ENCODE measurements around the gene ARMC7. TPM values are rescaled to one million over a fixed set of nuclear protein-coding genes. Genes with fewer than 3 reads are reported as not detected.

The ARMC7 gene
- total and polyA plus RNA-seq, 2 of the 13 experiments (the other 11 are each of a cell fraction or from before 2014, with no cell fraction given), result 3.9 to 4.2 TPM

DNA sequence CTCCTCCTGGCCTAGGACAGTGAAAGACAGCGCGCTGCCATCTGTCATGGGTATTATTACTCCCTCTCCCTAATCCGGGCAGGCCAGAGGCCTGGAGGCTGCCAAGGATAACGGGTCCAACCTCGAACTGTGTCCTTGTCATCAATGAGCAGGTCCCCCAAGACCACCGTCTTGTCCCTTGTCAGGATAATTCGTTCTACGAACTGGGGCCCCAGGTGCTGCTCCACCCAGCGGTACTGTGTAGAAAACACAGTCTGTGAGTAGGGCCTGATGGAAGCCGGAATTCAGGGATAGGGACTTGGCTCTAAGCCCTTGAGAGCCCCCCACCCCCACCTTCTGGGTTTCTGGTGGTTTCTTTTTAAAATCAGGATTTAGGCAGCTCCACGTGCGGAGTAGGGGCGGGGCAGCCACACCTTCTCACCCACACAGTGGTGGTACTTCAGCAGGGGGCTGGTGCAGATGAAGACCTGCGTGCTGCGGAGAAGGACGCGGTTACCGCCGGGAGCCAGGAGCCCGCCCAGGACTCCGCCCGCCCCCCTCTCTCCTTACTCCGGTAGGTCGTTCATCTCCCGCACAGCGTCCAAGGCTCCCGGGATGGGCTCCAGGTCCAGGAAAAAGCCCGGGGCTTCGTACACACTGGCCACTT, 21.0 kb downstream of the ARMC7 start (continued):
- TF ChIP-seq, protein P1, sequence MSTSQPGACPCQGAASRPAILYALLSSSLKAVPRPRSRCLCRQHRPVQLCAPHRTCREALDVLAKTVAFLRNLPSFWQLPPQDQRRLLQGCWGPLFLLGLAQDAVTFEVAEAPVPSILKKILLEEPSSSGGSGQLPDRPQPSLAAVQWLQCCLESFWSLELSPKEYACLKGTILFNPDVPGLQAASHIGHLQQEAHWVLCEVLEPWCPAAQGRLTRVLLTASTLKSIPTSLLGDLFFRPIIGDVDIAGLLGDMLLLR (CRISPR knock-in tag; IDR thresholded peaks at IDR 0.05), result no peak; the same call in 1 of the 2 replicates
- TF ChIP-seq RBAK (CRISPR knock-in tag; IDR thresholded peaks at IDR 0.05) (no peak), GFI1 (CRISPR knock-in tag; IDR thresholded peaks at IDR 0.05; ENCODE audit: borderline replicate concordance) (no peak), ERF (CRISPR knock-in tag; IDR thresholded peaks at IDR 0.05) (peak; percentile 31; the same call in 1 of the 2 replicates), ZFYVE20 (CRISPR knock-in tag; IDR thresholded peaks at IDR 0.05; ENCODE audit: borderline replicate concordance, low read depth) (no peak), NFE2L1 (CRISPR knock-in tag; IDR thresholded peaks at IDR 0.05; ENCODE audit: borderline replicate concordance) (no peak), ZNF460 (CRISPR knock-in tag; IDR thresholded peaks at IDR 0.05; ENCODE audit: borderline replicate concordance) (no peak), ARNT2 (CRISPR knock-in tag; IDR thresholded peaks at IDR 0.05; ENCODE audit: low read depth) (no peak), ARNTL (CRISPR knock-in tag; IDR thresholded peaks at IDR 0.05) (no peak), BHLHE40 (IDR thresholded peaks at IDR 0.05; ENCODE audit: low read length) (no peak), ZNF703 (CRISPR knock-in tag; IDR thresholded peaks at IDR 0.05; ENCODE audit: borderline replicate concordance) (no peak), ZNF547 (CRISPR knock-in tag; IDR thresholded peaks at IDR 0.05) (no peak), HMGXB3 (CRISPR knock-in tag; IDR thresholded peaks at IDR 0.05; ENCODE audit: borderline replicate concordance) (0 out of 2 replicates have a peak, but pooled peaks have one; percentile 31), ZNF256 (CRISPR knock-in tag; conservative IDR thresholded peaks at IDR 0.05) (0 out of 2 replicates have a peak, but pooled peaks have one; percentile 24), RBFOX2 (IDR thresholded peaks at IDR 0.05; ENCODE audit: low read depth, low read length) (no peak), HOXA5 (CRISPR knock-in tag; IDR thresholded peaks at IDR 0.05) (no peak), ZFP37 (CRISPR knock-in tag; IDR thresholded peaks at IDR 0.05; ENCODE audit: borderline replicate concordance) (peak; percentile 51; the same call in 1 of the 2 replicates), NFKB2 (CRISPR knock-in tag; IDR thresholded peaks at IDR 0.05; ENCODE audit: borderline replicate concordance) (no peak), MED13 (CRISPR knock-in tag; IDR thresholded peaks at IDR 0.05) (no peak), AHR (CRISPR knock-in tag; IDR thresholded peaks at IDR 0.05) (0 out of 2 replicates have a peak, but pooled peaks have one; percentile 38), THAP8 (CRISPR knock-in tag; IDR thresholded peaks at IDR 0.05; ENCODE audit: borderline replicate concordance) (no peak), YEATS4 (CRISPR knock-in tag; IDR thresholded peaks at IDR 0.05; ENCODE audit: borderline replicate concordance) (no peak), ZNF816 (CRISPR knock-in tag; IDR thresholded peaks at IDR 0.05; ENCODE audit: borderline replicate concordance) (no peak), CBX1 (IDR thresholded peaks at IDR 0.05; ENCODE audit: low read depth) (no peak)
- TF ChIP-seq, protein P2, sequence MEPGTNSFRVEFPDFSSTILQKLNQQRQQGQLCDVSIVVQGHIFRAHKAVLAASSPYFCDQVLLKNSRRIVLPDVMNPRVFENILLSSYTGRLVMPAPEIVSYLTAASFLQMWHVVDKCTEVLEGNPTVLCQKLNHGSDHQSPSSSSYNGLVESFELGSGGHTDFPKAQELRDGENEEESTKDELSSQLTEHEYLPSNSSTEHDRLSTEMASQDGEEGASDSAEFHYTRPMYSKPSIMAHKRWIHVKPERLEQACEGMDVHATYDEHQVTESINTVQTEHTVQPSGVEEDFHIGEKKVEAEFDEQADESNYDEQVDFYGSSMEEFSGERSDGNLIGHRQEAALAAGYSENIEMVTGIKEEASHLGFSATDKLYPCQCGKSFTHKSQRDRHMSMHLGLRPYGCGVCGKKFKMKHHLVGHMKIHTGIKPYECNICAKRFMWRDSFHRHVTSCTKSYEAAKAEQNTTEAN (CRISPR knock-in tag; conservative IDR thresholded peaks at IDR 0.05), result no peak
